ENCODE measurements around the gene ARHGAP21.
"Not testable (repeated sequence)": the region's sequence is repeated elsewhere in the genome, so short reads cannot be mapped to it uniquely, and the experiment has no call there.

GRCh38 chr10:24758254-24758653, 34.6 kb upstream of the ARHGAP21 start:
- not testable (repeated sequence) for TF ChIP-seq CTCF, POLR2AphosphoS5 (IDR thresholded peaks at IDR 0.05)

Measured in sigmoid colon (tissue), 4 donors.